ENCODE data around the gene RAD51B. TPM values are rescaled to one million over a fixed set of nuclear protein-coding genes. Genes with fewer than 3 reads are reported as not detected.
A peak's percentile ranks its signal among the peaks of the same experiment; 100 is the strongest.

RAD51B gene
- polyA plus RNA-seq, 1 donor (not counting 4 experiments of a cell fraction or from before 2014, with no cell fraction given), result 13.3 TPM

- Histone ChIP-seq H3K27me3 (ENCODE audit: control insufficient read depth, extremely low read depth, insufficient read depth, low read length) (no peaks in the 10 kb centered on the region), H2AFZ (ENCODE audit: control insufficient read depth, low read length) (no peak overlapping the region), H3K4me2 (ENCODE audit: control insufficient read depth, extremely low read depth, insufficient read depth, low read depth, low read length) (no peak overlapping the region), H3K36me3 (ENCODE audit: control insufficient read depth in 2 of 2, extremely low read depth in 1 of 2, insufficient read depth in 2 of 2, low read length in 2 of 2) (no peaks in the 10 kb centered on the region), H4K20me1 (ENCODE audit: control insufficient read depth, extremely low read depth, insufficient read depth, low read length) (no peaks in the 10 kb centered on the region), H3K79me2 (ENCODE audit: control insufficient read depth, insufficient read depth, low read length) (no peaks in the 10 kb centered on the region), H3K9me1 (ENCODE audit: control insufficient read depth, extremely low read depth, insufficient read depth, low read length) (no peaks in the 10 kb centered on the region), H3K4me3 (ENCODE audit: control insufficient read depth in 2 of 3, extremely low read depth in 1 of 3, insufficient read depth in 2 of 3, low read depth in 1 of 3, low read length in 3 of 3) (no peak overlapping the region), H3K4me1 (ENCODE audit: control insufficient read depth, extremely low read depth, insufficient read depth, low read length) (peaks cover 21% of the 10 kb centered on the region), H3K9me3 (ENCODE audit: control insufficient read depth, low read depth, low read length) (no peaks in the 10 kb centered on the region), H3K9ac (ENCODE audit: control insufficient read depth, extremely low read depth, insufficient read depth, low read length) (no peak overlapping the region), H3K27ac (ENCODE audit: control insufficient read depth, insufficient read depth, low read length) (no peak overlapping the region)
- TF ChIP-seq CTCF (optimal IDR thresholded peaks at IDR 0.05 in 1 of 3, IDR thresholded peaks at IDR 0.05 in 1 of 3, conservative IDR thresholded peaks at IDR 0.05 in 1 of 3; ENCODE audit: extremely low read depth in 1 of 3, insufficient read depth in 2 of 3, low read length in 3 of 3), result peak in 1 of 3 experiments; percentile 39
- no peak for TF ChIP-seq EZH2 (IDR thresholded peaks at IDR 0.05; ENCODE audit: low read length)
- FAIRE-seq (no peak), DNase-seq (ENCODE audit: low read depth, low spot score) (no peak)
- dilution Hi-C loops (cut with MboI; ENCODE audit: extremely low pct_ligation_motif_present, low sequenced_read_pairs), result no loop called here
Observed at GRCh38 chr14:68084256-68084655, 264.7 kb downstream of the RAD51B start.

GRCh38 chr14:68085742-68086141 is 266.2 kb downstream of the RAD51B start:
- Histone ChIP-seq H3K4me1 (ENCODE audit: control insufficient read depth, extremely low read depth, insufficient read depth, low read length) (peaks cover 24% of the 10 kb centered on the region), H3K9me3 (ENCODE audit: control insufficient read depth, low read depth, low read length) (no peaks in the 10 kb centered on the region), H3K27me3 (ENCODE audit: control insufficient read depth, extremely low read depth, insufficient read depth, low read length) (no peaks in the 10 kb centered on the region), H3K79me2 (ENCODE audit: control insufficient read depth, insufficient read depth, low read length) (no peaks in the 10 kb centered on the region), H3K9ac (ENCODE audit: control insufficient read depth, extremely low read depth, insufficient read depth, low read length) (no peak overlapping the region), H3K36me3 (ENCODE audit: control insufficient read depth in 2 of 2, extremely low read depth in 1 of 2, insufficient read depth in 2 of 2, low read length in 2 of 2) (no peaks in the 10 kb centered on the region), H3K27ac (ENCODE audit: control insufficient read depth, insufficient read depth, low read length) (no peak overlapping the region), H4K20me1 (ENCODE audit: control insufficient read depth, extremely low read depth, insufficient read depth, low read length) (no peaks in the 10 kb centered on the region), H2AFZ (ENCODE audit: control insufficient read depth, low read length) (no peak overlapping the region), H3K9me1 (ENCODE audit: control insufficient read depth, extremely low read depth, insufficient read depth, low read length) (no peaks in the 10 kb centered on the region), H3K4me3 (ENCODE audit: control insufficient read depth in 2 of 3, extremely low read depth in 1 of 3, insufficient read depth in 2 of 3, low read depth in 1 of 3, low read length in 3 of 3) (no peak overlapping the region), H3K4me2 (ENCODE audit: control insufficient read depth, extremely low read depth, insufficient read depth, low read depth, low read length) (no peak overlapping the region)
- dilution Hi-C loops (cut with MboI; ENCODE audit: extremely low pct_ligation_motif_present, low sequenced_read_pairs), result no loop called here
- FAIRE-seq (no peak), DNase-seq (ENCODE audit: low read depth, low spot score) (no peak)
- TF ChIP-seq EZH2 (IDR thresholded peaks at IDR 0.05; ENCODE audit: low read length) (no peak), CTCF (optimal IDR thresholded peaks at IDR 0.05 in 1 of 3, IDR thresholded peaks at IDR 0.05 in 1 of 3, conservative IDR thresholded peaks at IDR 0.05 in 1 of 3; ENCODE audit: extremely low read depth in 1 of 3, insufficient read depth in 2 of 3, low read length in 3 of 3) (no peak)

Data from keratinocyte (primary cell).